Epidermal melanocyte (primary cell): ENCODE measurements around the gene DTX4.

ENCODE experiments used
- DNase-seq: peaks from one replicate; pipeline ENCODE4 v3.0.0; 2011; ENCODE audit warnings: low spot score; ENCODE audit not compliant: insufficient read length

The DTX4 gene

GRCh38 chr11:59172345-59173079, 580 bp downstream of the DTX4 start:
- DNase-seq = no peak

- DNase-seq = no peak
These were observed 1.4 kb downstream of the DTX4 start for GRCh38 chr11:59173080-59173963.

- DNase-seq = no peak
These were observed 2.2 kb downstream of the DTX4 start for GRCh38 chr11:59173964-59174663.

- no peak for DNase-seq
These were observed 2.7 kb downstream of the DTX4 start for GRCh38 chr11:59174664-59175033.

GRCh38 chr11:59175091-59175501, 3.2 kb downstream of the DTX4 start:
- DNase-seq = no peak

- no peak for DNase-seq
These were observed 4.4 kb downstream of the DTX4 start for GRCh38 chr11:59176330-59176729.

GRCh38 chr11:59178402-59178801, 6.5 kb downstream of the DTX4 start:
- DNase-seq = no peak

GRCh38 chr11:59179121-59179520, 7.2 kb downstream of the DTX4 start:
- DNase-seq = no peak

GRCh38 chr11:59180168-59180776, 8.3 kb downstream of the DTX4 start:
- no peak for DNase-seq

- DNase-seq = no peak
These were observed 9.0 kb downstream of the DTX4 start for GRCh38 chr11:59180907-59181306.

- no peak for DNase-seq
These were observed 10.0 kb downstream of the DTX4 start for GRCh38 chr11:59181746-59182456.

GRCh38 chr11:59182457-59183151, 10.7 kb downstream of the DTX4 start:
- DNase-seq = no peak

GRCh38 chr11:59183771-59184170, 11.8 kb downstream of the DTX4 start:
- DNase-seq = no peak

- no peak for DNase-seq
These were observed 12.9 kb downstream of the DTX4 start for GRCh38 chr11:59184691-59185339.

GRCh38 chr11:59185386-59185945, 13.5 kb downstream of the DTX4 start:
- DNase-seq = no peak

- DNase-seq = no peak
These were observed 14.2 kb downstream of the DTX4 start for GRCh38 chr11:59186130-59186594.

GRCh38 chr11:59187035-59187434, 15.1 kb downstream of the DTX4 start:
- DNase-seq = no peak

- peak; percentile 73 for DNase-seq
These were observed 15.7 kb downstream of the DTX4 start for GRCh38 chr11:59187587-59187986.

GRCh38 chr11:59188954-59189353, 17.0 kb downstream of the DTX4 start:
- DNase-seq = no peak
